Progenitor cell of endocrine pancreas (in vitro differentiated cells): ENCODE measurements around the gene AQP12A. TPM values are rescaled to one million over a fixed set of nuclear protein-coding genes. Genes with fewer than 3 reads are reported as not detected.
"Not testable (repeated sequence)": the region's sequence is repeated elsewhere in the genome, so short reads cannot be mapped to it uniquely, and the experiment has no call there.

ENCODE experiments used
- DNase-seq: peaks from one replicate; pipeline ENCODE4 v3.0.0; 2021; ENCODE audit warnings: low spot score; ENCODE audit not compliant: unreplicated experiment
- H3K27ac Mint-ChIP-seq: 2 replicates; pipeline ENCODE4 v1.8.0; 2021; ENCODE audit warnings: mild to moderate bottlenecking, moderate library complexity, mixed read lengths
- H3K27me3 Mint-ChIP-seq: 2 replicates; pipeline ENCODE4 v1.8.0; 2021; ENCODE audit warnings: mixed read lengths
- H3K36me3 Mint-ChIP-seq: 2 replicates; pipeline ENCODE4 v1.8.0; 2022; ENCODE audit warnings: mixed read lengths; ENCODE audit not compliant: insufficient read depth
- H3K4me1 Mint-ChIP-seq: 2 replicates; pipeline ENCODE4 v1.8.0; 2021; ENCODE audit warnings: low read depth, mixed read lengths
- H3K4me3 Mint-ChIP-seq: 2 replicates; pipeline ENCODE4 v1.8.0; 2021; ENCODE audit warnings: low read depth, mild to moderate bottlenecking, moderate library complexity, mixed read lengths
- H3K9me3 Mint-ChIP-seq: 2 replicates; pipeline ENCODE4 v1.8.0; 2021; ENCODE audit warnings: low read depth, mixed read lengths
- CTCF ChIP-seq: fragments of 200-600 bp; sonication (generic); IDR thresholded peaks from one replicate; pipeline ENCODE4 v1.5.0; 2021; ENCODE audit warnings: antibody characterized with exemption, mild to moderate bottlenecking; ENCODE audit not compliant: unreplicated experiment
- total RNA-seq: library from RNA; stranded (reverse); gene quantifications from 2 replicates; pipeline ENCODE4 v1.2.1, GENCODE V29; 2021

AQP12A gene
- total RNA-seq, 1 donor from 2014 or later, result not detected

- TF ChIP-seq CTCF, result no peak
- peaks cover 16% of the 10 kb centered on the region for H3K4me1 Mint-ChIP-seq
- H3K27me3 Mint-ChIP-seq, result no peaks in the 10 kb centered on the region
- H3K36me3 Mint-ChIP-seq, result no peaks in the 10 kb centered on the region
- no peak overlapping the region for H3K4me3 Mint-ChIP-seq
- no peaks in the 10 kb centered on the region for H3K9me3 Mint-ChIP-seq
- no peak overlapping the region for H3K27ac Mint-ChIP-seq
- no peak for DNase-seq
These were observed 1.7 kb upstream of the AQP12A start for GRCh38 chr2:240689975-240690374.

GRCh38 chr2:240690421-240691074, 1.1 kb upstream of the AQP12A start:
- H3K36me3 Mint-ChIP-seq, H3K27ac Mint-ChIP-seq, H3K9me3 Mint-ChIP-seq, H3K4me3 Mint-ChIP-seq, DNase-seq, H3K27me3 Mint-ChIP-seq: not testable (repeated sequence)
- peaks cover 15% of the 10 kb centered on the region for H3K4me1 Mint-ChIP-seq

GRCh38 chr2:240691075-240691427, 615 bp upstream of the AQP12A start:
- H3K36me3 Mint-ChIP-seq, H3K27me3 Mint-ChIP-seq, H3K9me3 Mint-ChIP-seq, H3K4me3 Mint-ChIP-seq, DNase-seq, H3K27ac Mint-ChIP-seq: not testable (repeated sequence)
- H3K4me1 Mint-ChIP-seq, result peaks cover 11% of the 10 kb centered on the region

GRCh38 chr2:240692583-240693561, 1.2 kb downstream of the AQP12A start:
- H3K27ac Mint-ChIP-seq, H3K27me3 Mint-ChIP-seq, H3K4me3 Mint-ChIP-seq, DNase-seq, H3K36me3 Mint-ChIP-seq, H3K4me1 Mint-ChIP-seq, H3K9me3 Mint-ChIP-seq: not testable (repeated sequence)

- H3K9me3 Mint-ChIP-seq, H3K4me1 Mint-ChIP-seq, DNase-seq, H3K27me3 Mint-ChIP-seq, H3K4me3 Mint-ChIP-seq, H3K27ac Mint-ChIP-seq, H3K36me3 Mint-ChIP-seq: not testable (repeated sequence)
These were observed 2.6 kb downstream of the AQP12A start for GRCh38 chr2:240694304-240694703.

- not testable (repeated sequence) for H3K4me1 Mint-ChIP-seq, H3K4me3 Mint-ChIP-seq, DNase-seq, H3K36me3 Mint-ChIP-seq, H3K9me3 Mint-ChIP-seq, H3K27me3 Mint-ChIP-seq, H3K27ac Mint-ChIP-seq
These were observed 3.9 kb downstream of the AQP12A start for GRCh38 chr2:240695593-240695992.

GRCh38 chr2:240696469-240696868, 4.8 kb downstream of the AQP12A start:
- DNase-seq, H3K9me3 Mint-ChIP-seq, H3K27me3 Mint-ChIP-seq, H3K4me1 Mint-ChIP-seq, H3K36me3 Mint-ChIP-seq, H3K4me3 Mint-ChIP-seq, H3K27ac Mint-ChIP-seq: not testable (repeated sequence)

GRCh38 chr2:240698852-240699561, 7.3 kb downstream of the AQP12A start:
- not testable (repeated sequence) for H3K9me3 Mint-ChIP-seq, H3K27ac Mint-ChIP-seq, H3K36me3 Mint-ChIP-seq, H3K4me1 Mint-ChIP-seq, H3K27me3 Mint-ChIP-seq, DNase-seq, H3K4me3 Mint-ChIP-seq

GRCh38 chr2:240699835-240700234, 8.2 kb downstream of the AQP12A start:
- DNase-seq, H3K27ac Mint-ChIP-seq, H3K27me3 Mint-ChIP-seq, H3K9me3 Mint-ChIP-seq, H3K36me3 Mint-ChIP-seq, H3K4me1 Mint-ChIP-seq, H3K4me3 Mint-ChIP-seq: not testable (repeated sequence)

- H3K4me1 Mint-ChIP-seq, H3K9me3 Mint-ChIP-seq, H3K27ac Mint-ChIP-seq, H3K36me3 Mint-ChIP-seq, DNase-seq, H3K4me3 Mint-ChIP-seq: not testable (repeated sequence)
- H3K27me3 Mint-ChIP-seq, result peaks cover 14% of the 10 kb centered on the region
These were observed 8.9 kb downstream of the AQP12A start for GRCh38 chr2:240700616-240701015.
